IMR-90 (cell line): ENCODE data around the gene MMP20. TPM values are rescaled to one million over a fixed set of nuclear protein-coding genes. Genes with fewer than 3 reads are reported as not detected.

ENCODE experiments used
- ATAC-seq: fragments of 200-7000 bp; cut with Tn5 transposase; 2 replicates; pipeline ENCODE4 v1.9.1; 2020; ENCODE audit warnings: low read depth, mild to moderate bottlenecking, moderate library complexity
- BruUV-seq: library from RNA; stranded (reverse); fragments of 400-500 nt; replicated peaks from 2 replicates; lab custom pipeline; 2021; lab: Mats Ljungman, UMichigan
- CTCF ChIA-PET: fragments of 300-600 bp; formaldehyde crosslinking; extraction: SDS; loops from one replicate; lab custom pipeline; 2021; ENCODE audit warnings: antibody characterized with exemption; lab: Yijun Ruan, JAX
- POLR2A ChIA-PET: fragments of 300-600 bp; sonication (Branson Sonifier 250); formaldehyde crosslinking; loops from one replicate; lab custom pipeline; 2022; ENCODE audit warnings: antibody characterized with exemption; ENCODE audit not compliant: unreplicated experiment; lab: Charles Lee
- DNase-seq: peaks from one replicate; pipeline ENCODE4 v3.0.0; 2013
- H2AFZ ChIP-seq: replicated peaks from 2 replicates; pipeline ENCODE3; 2013; ENCODE audit warnings: low read length, mild to moderate bottlenecking; ENCODE audit not compliant: poor library complexity
- H2AK5ac ChIP-seq: 2 replicates; pipeline ENCODE4 v1.6.1; 2013; ENCODE audit warnings: low read depth, low read length, inconsistent platforms
- H2AK9ac ChIP-seq: replicated peaks from 2 replicates; pipeline ENCODE3; 2013; ENCODE audit warnings: mild to moderate bottlenecking, low read depth, low read length, moderate library complexity; ENCODE audit not compliant: poor library complexity
- H2BK120ac ChIP-seq: 2 replicates; pipeline ENCODE4 v1.6.1; 2013; ENCODE audit warnings: low read depth, low read length, inconsistent platforms
- H2BK15ac ChIP-seq: 3 replicates; pipeline ENCODE4 v1.6.1; 2013; ENCODE audit warnings: low read depth, low read length, inconsistent platforms
- H2BK20ac ChIP-seq: 2 replicates; pipeline ENCODE4 v1.6.1; 2013; ENCODE audit warnings: low read depth, mild to moderate bottlenecking, inconsistent platforms, low read length, moderate library complexity
- H2BK5ac ChIP-seq: 2 replicates; pipeline ENCODE4 v1.6.1; 2013; ENCODE audit warnings: mild to moderate bottlenecking, low read depth, low read length, inconsistent platforms; ENCODE audit not compliant: poor library complexity, severe bottlenecking
- H3K14ac ChIP-seq: replicated peaks from 2 replicates; pipeline ENCODE4 v1.6.1; 2013; ENCODE audit warnings: low read depth, low read length, inconsistent platforms
- H3K18ac ChIP-seq: 2 replicates; pipeline ENCODE4 v1.6.1; 2013; ENCODE audit warnings: low read depth, low read length, control low read depth
- H3K23ac ChIP-seq: 2 replicates; pipeline ENCODE4 v1.6.1; 2013; ENCODE audit warnings: low read depth, low read length, inconsistent platforms
- H3K27ac ChIP-seq: 2 replicates; pipeline ENCODE4 v1.5.1; 2013; ENCODE audit warnings: mild to moderate bottlenecking, control low read depth, low read length; ENCODE audit not compliant: insufficient read depth
- H3K27me3 ChIP-seq: 2 replicates; pipeline ENCODE4 v1.6.1; 2013; ENCODE audit warnings: low read length; ENCODE audit not compliant: control insufficient read depth, insufficient read depth
- H3K36me3 ChIP-seq: 2 replicates; pipeline ENCODE4 v1.6.1; 2013; ENCODE audit warnings: low read length, mixed read lengths; ENCODE audit not compliant: control insufficient read depth, insufficient read depth
- H3K4ac ChIP-seq: 2 replicates; pipeline ENCODE4 v1.6.1; 2013; ENCODE audit warnings: low read depth, low read length, inconsistent platforms
- H3K4me1 ChIP-seq: 2 replicates; pipeline ENCODE4 v1.6.1; 2013; ENCODE audit warnings: low read length, mixed read lengths; ENCODE audit not compliant: control insufficient read depth, insufficient read depth
- H3K4me2 ChIP-seq: 2 replicates; pipeline ENCODE4 v1.6.1; 2013; ENCODE audit warnings: low read depth, mild to moderate bottlenecking, control low read depth, low read length, moderate library complexity
- H3K4me3 ChIP-seq: 2 replicates; pipeline ENCODE4 v1.5.1; 2013; ENCODE audit warnings: low read depth, mild to moderate bottlenecking, control low read depth, low read length, moderate library complexity; ENCODE audit not compliant: insufficient read depth
- H3K56ac ChIP-seq: 2 replicates; pipeline ENCODE4 v1.6.1; 2013; ENCODE audit warnings: low read length, inconsistent platforms; ENCODE audit not compliant: insufficient read depth; ENCODE audit errors: extremely low read depth
- H3K79me1 ChIP-seq, 2 experiments: 2 replicates each; pipeline ENCODE4 v1.6.1; 2013; ENCODE audit warnings: low read length in 2 of 2, inconsistent platforms in 1 of 2, low read depth in 1 of 2
- H3K9ac ChIP-seq: 2 replicates; pipeline ENCODE4 v1.6.1; 2013; ENCODE audit warnings: low read depth, low read length, control low read depth
- H3K9me1 ChIP-seq: 2 replicates; pipeline ENCODE4 v1.6.1; 2013; ENCODE audit warnings: low read length, inconsistent platforms; ENCODE audit not compliant: insufficient read depth
- H3K9me3 ChIP-seq: 2 replicates; pipeline ENCODE4 v1.6.1; 2013; ENCODE audit warnings: low read length; ENCODE audit not compliant: control insufficient read depth, insufficient read depth
- H4K20me1 ChIP-seq: 2 replicates; pipeline ENCODE4 v1.6.1; 2013; ENCODE audit warnings: low read length, inconsistent platforms; ENCODE audit not compliant: insufficient read depth
- H4K5ac ChIP-seq: 2 replicates; pipeline ENCODE4 v1.6.1; 2013; ENCODE audit warnings: mild to moderate bottlenecking, low read depth, low read length, control low read depth
- H4K8ac ChIP-seq, 2 experiments: 2 replicates each; pipeline ENCODE4 v1.6.1; 2013; ENCODE audit warnings: low read depth in 2 of 2, low read length in 2 of 2, control low read depth in 1 of 2, inconsistent platforms in 1 of 2
- H4K91ac ChIP-seq: 2 replicates; pipeline ENCODE4 v1.6.1; 2013; ENCODE audit warnings: low read depth, low read length, inconsistent platforms; ENCODE audit not compliant: insufficient read depth
- CEBPB ChIP-seq: IDR thresholded peaks from 2 replicates; pipeline ENCODE4 v1.6.1; 2012; ENCODE audit warnings: low read depth, low read length, improper control_type of control experiment
- MXI1 ChIP-seq: IDR thresholded peaks from 2 replicates; pipeline ENCODE4 v1.6.1; 2012; ENCODE audit warnings: low read depth, mild to moderate bottlenecking, low read length, moderate library complexity, borderline replicate concordance
- SMC3 ChIP-seq: fragments of 150-350 bp; IDR thresholded peaks from 2 replicates; pipeline ENCODE4 v1.6.1; 2016; ENCODE audit warnings: low read depth, mild to moderate bottlenecking, antibody characterized with exemption, low read length, moderate library complexity
- WGBS, 2 experiments: methylation state at CpG; one replicate each; pipeline versions ENCODE4 v1.1.5 to v1.1.7; 2013; ENCODE audit warnings: missing lambda C conversion rate in 2 of 2; ENCODE audit not compliant: insufficient read length in 1 of 2; ENCODE audit errors: extremely low coverage in 2 of 2; 5-methylcytosine and 5-hydroxymethylcytosine counted together
- dilution Hi-C: fragments of 300-500 bp; cut with HindIII; formaldehyde crosslinking; loops from one replicate; pipeline ENCODE4 v1.14.3; 2018; ENCODE audit warnings: low sequenced_read_pairs; ENCODE audit not compliant: unreplicated experiment
- in situ Hi-C: fragments of 300-500 bp; cut with MboI; formaldehyde crosslinking; loops from 3 replicates; pipeline ENCODE4 v1.14.3; 2019; ENCODE audit warnings: low sequenced_read_pairs, inconsistent platforms, mixed read lengths
- intact Hi-C: fragments of 100-400 bp; cut with micrococcal nuclease; formaldehyde crosslinking; loops from 2 replicates; pipeline ENCODE4 v1.10.0; 2022
- polyA plus RNA-seq, 3 experiments: library from polyadenylated mRNA; depleted of rRNA; stranded (reverse); fragments of >200 nt; gene quantifications; 2 replicates each; pipeline ENCODE4 v1.2.3, GENCODE V29; 2012; ENCODE audit warnings: low replicate concordance in 1 of 3
- total RNA-seq: library from RNA; depleted of rRNA; stranded (reverse); fragments of >200 nt; gene quantifications from 2 replicates; pipeline ENCODE4 v1.2.3, GENCODE V29; 2012

MMP20 gene
- total and polyA plus RNA-seq, 2 of the 4 experiments (the other 2 are of a cell fraction) = not detected

DNA sequence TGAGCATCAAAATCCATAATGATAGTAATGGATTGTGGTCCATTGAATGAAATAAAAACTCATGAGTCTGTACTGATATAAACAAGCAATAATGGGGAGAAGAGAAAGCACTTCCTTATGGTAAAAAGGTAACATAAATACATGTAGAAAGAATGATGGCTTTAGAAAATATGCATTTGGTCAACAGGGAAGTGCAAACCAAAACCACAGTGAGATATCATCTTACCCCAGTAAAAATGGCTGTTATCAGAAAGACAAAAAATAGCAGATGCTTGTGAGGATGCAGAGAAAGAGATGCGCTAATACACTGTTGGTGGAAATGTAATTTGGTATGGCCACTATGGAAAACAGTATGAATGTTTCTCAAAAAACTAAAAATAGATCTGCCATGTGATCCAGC is 6.9 kb upstream of the MMP20 start:
- BruUV-seq = no TSS peak
- Histone ChIP-seq H3K18ac (no peak overlapping the region), H3K4me1 (no peaks in the 10 kb centered on the region), H2BK5ac (no peak overlapping the region), H2BK120ac (no peak overlapping the region), H3K23ac (no peak overlapping the region), H4K20me1 (no peaks in the 10 kb centered on the region), H3K27me3 (peaks cover 3% of the 10 kb centered on the region; the same call in 1 of the 2 replicates), H3K9me1 (no peaks in the 10 kb centered on the region), H2BK15ac (no peak overlapping the region), H2AK5ac (no peak overlapping the region), H4K5ac (no peak overlapping the region), H3K56ac (no peak overlapping the region), H2AK9ac (no peak overlapping the region), H3K79me1 (no peaks in the 10 kb centered on the region), H3K4me3 (no peak overlapping the region), H3K36me3 (no peaks in the 10 kb centered on the region), H2BK20ac (no peak overlapping the region), H3K14ac (no peak overlapping the region), H4K91ac (no peak overlapping the region), H4K8ac (no peak overlapping the region), H3K27ac (no peak overlapping the region), H3K9me3 (no peaks in the 10 kb centered on the region), H3K9ac (no peak overlapping the region), H3K4me2 (no peak overlapping the region), H3K4ac (no peak overlapping the region), H2AFZ (no peak overlapping the region)
- ATAC-seq (no peak), DNase-seq (peak; percentile 44)
- CTCF ChIA-PET = no interaction called here
- WGBS, 2 experiments = 100% methylated on average over 1 of the region's 1 CpG; no CpG with 5 or more reads in 1 of the 2 experiments
- POLR2A ChIA-PET = no interaction called here
- TF ChIP-seq MXI1 (no peak), SMC3 (no peak), CEBPB (no peak)
- intact Hi-C loops = no loop called here
- in situ Hi-C loops = no loop called here
- dilution Hi-C loops = no loop called here
